Stimulated activated CD4-positive, alpha-beta T cell treated with anti-CD3 and anti-CD28 coated beads, Interleukin-15, amount 100 ng/mL, for 24 hours (primary cell): ENCODE measurements around the gene ZNF878.
A peak's percentile ranks its signal among the peaks of the same experiment; 100 is the strongest.

Source experiments
- DNase-seq: peaks from one replicate; pipeline ENCODE4 v3.0.0-alpha.2; 2020

ZNF878 gene

GRCh38 chr19:12034620-12035019 is 18.1 kb downstream of the ZNF878 start:
- no peak for DNase-seq

- DNase-seq = no peak
Observed at GRCh38 chr19:12034198-12034597, 18.6 kb downstream of the ZNF878 start.

GRCh38 chr19:12015753-12016116 is 37.0 kb downstream of the ZNF878 start:
- no peak for DNase-seq

GRCh38 chr19:12015015-12015752 is 37.6 kb downstream of the ZNF878 start:
- no peak for DNase-seq

GRCh38 chr19:12000152-12000981 is 52.4 kb downstream of the ZNF878 start:
- peak; percentile 31 for DNase-seq

GRCh38 chr19:11995174-11995573 is 57.6 kb downstream of the ZNF878 start:
- DNase-seq = no peak
